Omental fat pad (tissue), 4 donors: ENCODE data around the gene RAB11FIP3. TPM values are rescaled to one million over a fixed set of nuclear protein-coding genes. Genes with fewer than 3 reads are reported as not detected.

Experiments used
- ATAC-seq: fragments of 150-250 bp; one replicate; pipeline ENCODE4 v1.9.1; 2016; ENCODE audit warnings: mild to moderate bottlenecking, moderate library complexity; ENCODE audit not compliant: low FRiP score
- DNase-seq: peaks from one replicate; pipeline ENCODE4 v3.0.0-alpha.2; 2019; ENCODE audit warnings: low spot score
- CTCF ChIP-seq, 3 donors: fragments of 450-650 bp; IDR thresholded peaks; one replicate each; pipeline ENCODE4 v1.5.1; 2016 to 2017; ENCODE audit warnings: antibody characterized with exemption in 3 of 3, mild to moderate bottlenecking in 3 of 3, moderate library complexity in 2 of 3
- total RNA-seq, 4 donors: library from RNA; depleted of rRNA; stranded (reverse); fragments of >200 nt; gene quantifications; one replicate each; pipeline ENCODE4 v1.1.0, GENCODE V29; 2016

RAB11FIP3 gene
- total RNA-seq, 4 donors from 2014 or later, result 24.9 to 52.2 (median 48.7) TPM

GRCh38 chr16:519425-519824 is 94.0 kb downstream of the RAB11FIP3 start:
- no peak for ATAC-seq
- DNase-seq, result no peak
- no peak for TF ChIP-seq CTCF (IDR thresholded peaks at IDR 0.05)

DNA sequence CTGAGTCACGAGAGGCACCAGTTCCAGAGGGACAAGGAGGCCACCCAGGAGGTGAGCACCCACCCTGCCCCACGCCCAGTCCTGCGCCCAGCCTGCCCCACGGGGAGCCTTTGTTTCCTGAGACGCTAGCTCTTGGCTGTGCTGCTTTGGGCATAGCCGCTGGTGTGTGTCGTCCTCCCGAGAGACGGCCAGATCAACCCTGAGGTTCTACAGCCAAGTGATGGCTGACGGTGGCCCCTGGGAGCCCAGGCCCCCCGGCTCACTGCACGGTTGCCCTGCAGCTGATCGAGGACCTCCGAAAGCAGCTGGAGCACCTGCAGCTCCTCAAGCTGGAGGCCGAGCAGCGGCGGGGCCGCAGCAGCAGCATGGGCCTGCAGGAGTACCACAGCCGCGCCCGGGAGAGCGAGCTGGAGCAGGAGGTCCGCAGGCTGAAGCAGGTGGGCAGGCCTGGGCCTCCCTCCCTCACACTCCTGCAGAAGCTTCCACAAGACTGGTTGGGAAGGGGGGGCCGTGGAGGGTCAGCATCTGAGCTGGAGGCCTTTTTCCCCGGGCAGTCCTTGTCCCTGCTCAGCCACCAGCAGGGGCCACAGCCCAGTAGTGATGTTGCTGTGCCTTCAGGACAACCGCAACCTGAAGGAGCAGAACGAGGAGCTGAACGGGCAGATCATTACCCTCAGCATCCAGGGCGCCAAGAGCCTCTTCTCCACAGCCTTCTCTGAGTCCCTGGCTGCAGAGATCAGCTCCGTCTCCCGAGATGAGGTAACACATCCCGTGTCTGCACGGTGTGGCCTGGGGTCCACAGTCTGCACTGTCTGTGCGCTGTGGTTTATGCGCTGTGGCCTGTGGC is 94.6 kb downstream of the RAB11FIP3 start:
- no peak for DNase-seq
- ATAC-seq, result no peak

DNA sequence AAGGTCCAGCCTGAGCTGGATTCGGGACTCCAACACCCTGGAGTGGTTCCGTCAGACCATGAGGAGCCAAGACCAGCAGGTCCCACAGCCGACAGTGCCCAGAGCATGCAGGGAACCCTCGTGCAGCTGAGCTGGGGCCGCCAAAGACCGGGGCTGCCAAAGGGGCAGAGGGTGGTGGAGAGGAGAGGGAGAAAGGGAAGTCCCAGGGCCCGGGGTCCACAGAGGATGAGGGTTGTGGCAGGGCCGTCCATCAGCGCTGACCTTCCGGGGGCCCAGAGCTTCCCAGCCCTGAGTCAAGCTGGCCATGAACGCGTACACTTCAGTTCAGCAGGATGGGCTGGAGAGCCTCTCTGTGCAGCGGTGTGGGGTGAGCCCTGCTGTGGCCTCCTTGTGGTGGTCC is 95.4 kb downstream of the RAB11FIP3 start:
- DNase-seq, result no peak
- ATAC-seq, result no peak
- TF ChIP-seq CTCF (IDR thresholded peaks at IDR 0.05), result no peak

More for the DNA sequence above, 94.6 kb downstream of the RAB11FIP3 start:
- no peak for TF ChIP-seq CTCF (IDR thresholded peaks at IDR 0.05)

DNA sequence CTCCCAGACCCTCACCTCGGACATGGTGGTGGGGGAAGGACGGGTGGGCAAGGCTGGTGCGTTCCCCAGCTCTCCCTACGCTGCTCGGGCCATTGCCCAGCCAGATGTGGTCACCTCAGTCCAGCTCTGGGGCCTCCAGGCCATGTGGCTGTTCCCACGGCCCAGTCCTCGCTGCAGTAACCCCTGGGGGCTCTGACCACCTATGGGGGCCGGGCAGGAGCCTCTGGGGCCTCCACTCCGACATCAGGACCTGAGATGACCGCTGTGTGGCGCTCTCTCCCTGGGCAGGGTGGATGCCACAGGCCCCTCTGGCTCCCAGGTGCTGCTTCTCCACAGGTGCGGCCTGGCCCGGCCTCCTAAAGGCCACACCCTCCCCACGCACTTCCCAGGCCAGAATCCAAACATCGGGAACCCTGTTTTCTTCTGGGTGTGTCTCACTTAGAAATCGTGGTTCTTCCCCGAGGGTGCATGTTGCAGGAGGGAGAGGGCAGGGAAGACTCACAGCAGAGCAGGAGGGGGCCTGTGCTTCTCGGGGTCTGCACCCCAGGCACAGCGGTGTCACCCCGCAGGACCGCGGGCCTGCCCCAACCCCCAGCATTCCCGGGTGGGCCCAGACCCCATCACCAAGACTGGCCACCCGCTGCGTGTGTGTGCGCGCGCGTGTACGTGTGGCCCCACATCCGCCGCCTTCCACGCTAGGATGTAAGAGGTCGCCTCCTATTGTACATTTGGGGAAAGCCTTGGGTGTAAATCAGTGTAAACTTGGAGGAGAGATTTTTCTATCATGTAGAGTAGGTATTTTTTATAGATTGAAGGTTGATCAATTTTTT is 96.1 kb downstream of the RAB11FIP3 start:
- DNase-seq (no peak), ATAC-seq (no peak)
- no peak for TF ChIP-seq CTCF (IDR thresholded peaks at IDR 0.05)

DNA sequence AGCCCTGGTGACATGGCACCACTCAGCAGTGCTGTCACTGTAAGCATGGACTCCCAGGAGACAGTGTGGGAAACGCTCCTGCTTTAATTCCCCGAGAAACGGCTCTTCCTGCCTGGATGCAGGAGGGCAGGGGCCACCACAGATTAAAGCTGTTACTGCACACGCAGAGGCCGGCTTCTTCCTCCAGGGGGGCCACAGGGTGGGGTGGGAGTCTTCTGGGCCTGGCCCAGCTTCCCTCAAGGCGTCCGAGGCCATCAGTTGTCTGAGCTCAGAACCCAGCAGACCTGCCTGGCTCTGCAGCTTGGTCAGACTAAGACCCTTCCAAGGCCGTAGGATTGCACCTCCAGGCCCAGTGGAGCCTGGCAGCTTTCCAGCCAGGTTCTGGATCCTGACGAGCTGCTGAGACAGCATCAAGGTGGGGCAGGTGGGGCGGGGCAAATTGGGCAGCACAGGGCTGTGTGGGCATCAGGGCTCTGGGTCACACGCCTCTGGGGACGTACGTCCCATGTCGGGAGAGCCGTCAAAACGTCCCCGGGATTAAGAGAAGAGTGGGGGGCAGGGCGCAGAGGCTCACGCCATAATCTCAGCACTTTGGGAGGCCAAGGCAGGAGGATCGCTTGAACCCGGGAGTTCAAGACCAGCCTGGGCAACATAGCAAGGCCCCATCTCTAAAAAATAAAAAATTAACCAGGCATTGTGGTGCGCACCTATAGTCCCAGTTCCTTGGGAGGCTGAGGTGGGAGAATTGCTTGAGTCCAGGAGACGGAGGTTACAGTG is 97.1 kb downstream of the RAB11FIP3 start:
- ATAC-seq, result no peak
- no peak for DNase-seq

More for the DNA sequence above, 97.1 kb downstream of the RAB11FIP3 start:
- no peak for TF ChIP-seq CTCF (IDR thresholded peaks at IDR 0.05)
